NCI-H526 (cell line): Measurements from ENCODE around the gene ZFYVE9.
"Not testable (repeated sequence)": the region's sequence is repeated elsewhere in the genome, so short reads cannot be mapped to it uniquely, and the experiment has no call there.

Experiments used
- DNase-seq, 2 experiments: peaks; one replicate each; lab custom pipeline; 2025; lab: John Stamatoyannopoulos, UW

ZFYVE9 gene, protein sequence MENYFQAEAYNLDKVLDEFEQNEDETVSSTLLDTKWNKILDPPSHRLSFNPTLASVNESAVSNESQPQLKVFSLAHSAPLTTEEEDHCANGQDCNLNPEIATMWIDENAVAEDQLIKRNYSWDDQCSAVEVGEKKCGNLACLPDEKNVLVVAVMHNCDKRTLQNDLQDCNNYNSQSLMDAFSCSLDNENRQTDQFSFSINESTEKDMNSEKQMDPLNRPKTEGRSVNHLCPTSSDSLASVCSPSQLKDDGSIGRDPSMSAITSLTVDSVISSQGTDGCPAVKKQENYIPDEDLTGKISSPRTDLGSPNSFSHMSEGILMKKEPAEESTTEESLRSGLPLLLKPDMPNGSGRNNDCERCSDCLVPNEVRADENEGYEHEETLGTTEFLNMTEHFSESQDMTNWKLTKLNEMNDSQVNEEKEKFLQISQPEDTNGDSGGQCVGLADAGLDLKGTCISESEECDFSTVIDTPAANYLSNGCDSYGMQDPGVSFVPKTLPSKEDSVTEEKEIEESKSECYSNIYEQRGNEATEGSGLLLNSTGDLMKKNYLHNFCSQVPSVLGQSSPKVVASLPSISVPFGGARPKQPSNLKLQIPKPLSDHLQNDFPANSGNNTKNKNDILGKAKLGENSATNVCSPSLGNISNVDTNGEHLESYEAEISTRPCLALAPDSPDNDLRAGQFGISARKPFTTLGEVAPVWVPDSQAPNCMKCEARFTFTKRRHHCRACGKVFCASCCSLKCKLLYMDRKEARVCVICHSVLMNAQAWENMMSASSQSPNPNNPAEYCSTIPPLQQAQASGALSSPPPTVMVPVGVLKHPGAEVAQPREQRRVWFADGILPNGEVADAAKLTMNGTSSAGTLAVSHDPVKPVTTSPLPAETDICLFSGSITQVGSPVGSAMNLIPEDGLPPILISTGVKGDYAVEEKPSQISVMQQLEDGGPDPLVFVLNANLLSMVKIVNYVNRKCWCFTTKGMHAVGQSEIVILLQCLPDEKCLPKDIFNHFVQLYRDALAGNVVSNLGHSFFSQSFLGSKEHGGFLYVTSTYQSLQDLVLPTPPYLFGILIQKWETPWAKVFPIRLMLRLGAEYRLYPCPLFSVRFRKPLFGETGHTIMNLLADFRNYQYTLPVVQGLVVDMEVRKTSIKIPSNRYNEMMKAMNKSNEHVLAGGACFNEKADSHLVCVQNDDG (N-terminal part only)

DNA sequence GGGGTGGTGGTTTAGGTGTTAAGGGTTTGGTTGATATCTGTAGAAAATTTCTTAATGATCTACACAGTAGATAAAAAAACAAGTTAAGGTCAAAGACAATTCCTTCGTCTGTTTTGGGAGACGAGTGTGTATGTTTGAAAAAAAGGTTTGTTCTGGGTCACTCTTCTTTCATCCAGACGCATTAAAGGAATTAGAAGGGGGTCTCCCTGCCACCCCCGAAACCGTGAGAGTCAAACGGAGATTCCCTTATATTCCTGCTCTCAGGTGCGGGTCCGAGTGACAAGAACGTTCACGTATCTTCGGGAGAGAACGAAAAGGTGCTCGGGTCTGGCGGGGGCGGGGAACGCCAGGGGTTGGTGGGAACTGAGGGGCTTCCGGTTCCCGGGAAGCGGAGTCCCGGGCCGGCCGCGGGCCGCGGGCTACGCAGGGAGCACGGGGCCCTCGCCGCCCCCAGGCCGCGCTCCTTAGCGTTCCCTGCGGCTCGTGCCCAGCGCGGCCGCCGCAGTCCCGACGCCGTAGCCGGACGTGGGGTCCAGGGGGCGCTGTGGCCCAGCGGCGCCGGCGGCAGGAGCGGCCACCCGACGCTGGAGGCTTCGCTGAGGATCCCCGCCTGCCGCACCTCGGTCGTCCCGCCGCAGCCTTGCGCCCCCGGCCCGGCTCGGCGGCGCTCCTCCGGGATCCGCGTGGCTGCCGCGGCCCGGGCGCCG is at the start of gene ZFYVE9:
ZFYVE9 (plus strand) TSS at position 577 of the 707 bp plus-strand sequence. CDS start 91,118 bp downstream, outside the sequence.
- peak in 1 of 2 experiments; percentile 93 for DNase-seq

DNA sequence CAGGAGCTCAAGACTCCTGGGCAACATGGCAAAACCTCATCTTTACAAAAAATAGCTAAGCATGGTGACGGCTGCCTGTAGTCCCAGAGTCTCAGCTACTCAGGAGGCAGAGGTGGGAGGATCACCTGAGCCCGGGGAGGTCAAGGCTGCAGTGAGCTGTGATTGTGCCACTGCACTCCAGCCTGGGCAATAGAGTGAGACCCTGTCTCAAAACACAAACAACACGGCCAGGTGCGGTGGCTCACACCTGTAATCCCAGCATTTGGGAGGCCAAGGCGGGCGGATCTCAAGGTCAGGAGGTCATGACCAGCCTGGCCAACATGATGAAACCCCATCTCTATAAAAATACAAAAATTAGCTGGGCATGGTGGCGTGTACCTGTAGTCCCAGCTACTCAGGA is 47.6 kb upstream of the ZFYVE9 start:
- not testable (repeated sequence) for DNase-seq

DNA sequence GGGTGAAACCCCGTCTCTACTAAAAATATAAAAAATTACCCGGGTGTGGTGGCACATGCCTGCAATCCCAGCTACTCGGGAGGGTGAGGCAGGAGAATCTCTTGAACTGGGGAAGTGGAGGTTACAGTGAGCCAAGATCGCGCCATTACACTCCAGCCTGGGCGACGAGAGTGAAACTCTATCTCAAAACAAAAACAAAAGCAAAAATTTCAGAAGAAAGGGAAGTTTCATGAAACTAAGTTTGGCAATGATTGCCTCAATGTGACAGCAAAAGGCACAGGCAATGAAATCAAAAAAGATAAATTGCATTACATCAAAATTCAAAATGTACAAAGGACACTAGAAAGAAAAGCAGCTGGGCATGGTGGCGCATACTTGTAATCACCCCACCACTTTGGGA is 45.7 kb upstream of the ZFYVE9 start:
- DNase-seq, result no peak

DNA sequence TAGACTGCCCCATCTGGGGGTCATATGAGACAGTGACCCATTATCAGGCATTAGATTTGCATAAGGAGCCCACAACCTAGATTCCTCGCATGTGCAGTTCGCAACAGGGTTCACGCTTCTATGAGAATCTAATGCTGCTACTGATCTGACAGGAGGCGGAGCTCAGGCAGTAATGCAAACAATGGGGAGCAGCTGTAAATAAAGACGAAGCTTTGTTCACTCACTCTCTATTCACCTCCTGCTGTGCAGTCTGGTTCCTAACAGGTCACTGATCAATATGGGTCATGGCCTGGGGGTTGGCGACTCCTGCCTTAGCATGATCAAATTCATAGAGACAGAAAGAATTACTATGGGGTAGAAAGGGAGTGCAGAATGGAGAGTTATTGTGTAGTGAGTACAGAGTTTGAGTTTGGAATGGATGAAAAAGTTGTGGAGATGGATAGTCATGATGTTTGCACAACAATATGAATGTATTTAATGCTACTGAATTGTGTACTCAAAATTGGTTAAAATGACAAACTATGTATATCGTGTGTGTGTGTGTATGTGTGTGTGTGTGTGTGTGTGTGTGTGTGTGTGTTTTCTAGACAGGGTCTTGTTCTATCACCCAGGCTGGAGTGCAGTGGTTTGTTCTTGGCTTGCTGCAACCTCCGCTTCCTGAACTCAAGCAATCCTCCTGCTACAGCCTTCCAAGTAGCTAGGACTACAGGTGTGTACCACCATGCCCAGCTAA is 43.6 kb upstream of the ZFYVE9 start:
- peak; percentile 47 to 52 for DNase-seq

DNA sequence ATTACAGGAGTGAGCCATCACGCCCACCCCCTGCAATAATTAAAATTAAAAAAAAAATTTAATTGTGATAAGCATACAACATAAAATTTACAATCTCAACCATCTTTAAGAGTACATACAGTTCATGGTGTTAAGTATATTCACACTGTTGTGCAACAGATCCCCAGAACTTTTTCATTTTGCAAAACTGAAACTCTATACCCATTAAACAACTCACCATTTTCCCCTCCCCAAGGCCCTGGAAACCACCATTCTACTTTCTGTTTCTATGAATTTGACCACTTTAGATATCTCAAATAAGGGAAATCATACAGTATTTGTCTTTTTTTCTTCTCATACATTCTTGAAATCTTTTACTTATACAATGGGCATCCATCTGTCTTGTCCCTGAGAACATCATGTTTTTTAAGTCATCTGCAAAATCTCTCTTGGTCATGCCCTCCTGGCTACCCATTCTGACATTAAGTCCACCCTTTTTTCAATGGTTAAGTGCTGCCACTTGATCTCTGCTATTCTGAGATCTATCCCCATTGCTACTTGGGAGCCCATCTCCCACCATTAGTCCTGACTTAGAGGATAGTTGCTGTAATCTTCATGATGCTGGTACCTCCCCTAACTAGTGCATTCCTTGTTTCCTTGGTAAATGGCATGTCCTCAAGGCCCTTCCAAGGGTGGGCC is 39.4 kb upstream of the ZFYVE9 start:
- DNase-seq, result no peak

DNA sequence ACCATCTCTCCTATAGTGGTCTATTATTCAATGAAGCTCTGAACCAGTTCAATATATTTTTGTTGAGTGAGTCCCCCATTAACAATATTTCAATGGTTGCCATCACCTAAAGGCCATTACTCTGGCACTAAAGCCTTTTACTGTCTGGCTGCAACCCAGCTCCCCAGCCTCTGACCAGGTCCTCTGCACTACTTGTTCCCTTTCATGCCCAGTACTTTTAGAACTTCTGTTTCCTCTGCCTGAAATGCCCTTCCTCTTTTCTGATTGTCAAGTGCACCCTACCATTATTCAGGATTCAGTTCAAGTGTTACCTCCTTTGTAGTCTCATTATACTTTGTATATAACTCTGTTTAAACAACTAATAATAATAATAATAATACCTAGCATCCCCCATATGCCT is 30.4 kb upstream of the ZFYVE9 start:
- no peak for DNase-seq

DNA sequence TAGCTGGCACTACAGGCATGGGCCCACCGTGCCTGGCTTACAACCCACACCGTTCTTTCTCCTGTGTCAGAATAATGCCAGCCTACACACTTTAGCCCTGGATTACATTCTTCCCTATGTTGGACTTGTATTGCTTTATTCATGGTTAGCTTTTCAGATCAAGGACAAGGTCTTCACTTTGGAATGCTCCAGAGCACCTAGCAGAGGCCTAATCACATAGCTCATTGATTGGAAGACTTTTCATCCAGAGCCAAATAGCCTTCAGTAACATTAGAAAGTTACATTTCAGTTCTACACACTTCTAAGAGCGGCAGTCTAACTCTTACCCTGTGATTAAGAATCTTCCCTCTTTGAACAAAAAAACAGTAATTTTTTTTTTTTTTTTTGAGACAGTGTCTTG is 29.4 kb upstream of the ZFYVE9 start:
- no peak for DNase-seq

DNA sequence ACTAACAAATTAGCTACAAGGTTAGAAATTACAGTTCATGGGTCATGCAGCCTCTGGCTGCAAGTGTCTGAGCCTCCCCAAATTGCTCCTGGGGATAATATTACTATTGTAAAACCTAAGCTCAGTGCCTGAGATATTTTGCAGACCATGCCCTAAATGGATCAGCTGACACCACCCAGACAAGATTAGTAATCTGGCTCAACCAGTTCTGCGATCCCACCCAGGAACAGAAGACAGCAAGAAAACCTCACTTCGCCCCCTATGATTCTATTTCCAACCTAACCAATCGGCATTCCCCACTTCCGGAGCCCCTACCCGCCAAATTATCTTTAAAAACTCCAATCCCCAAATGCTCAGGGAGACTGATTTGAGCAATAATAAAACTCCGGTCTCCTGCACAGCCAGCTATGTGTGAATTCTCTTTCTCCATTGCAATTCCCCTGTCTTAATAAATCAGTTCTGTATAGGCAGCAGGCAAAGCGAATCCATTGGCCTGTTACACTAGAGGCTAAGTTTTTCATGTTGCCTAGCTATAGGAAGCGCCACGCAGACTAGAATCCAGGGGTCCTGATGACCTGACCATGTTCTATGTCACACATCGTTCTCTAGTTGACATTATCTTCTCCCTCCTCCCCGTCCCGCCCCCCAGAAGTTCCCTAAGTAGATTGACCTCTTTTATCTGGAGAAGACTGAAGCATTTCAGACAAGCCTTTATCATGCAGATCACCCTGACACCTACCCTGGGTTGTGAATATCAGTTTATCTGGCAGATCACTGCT is 22.4 kb upstream of the ZFYVE9 start:
- DNase-seq, result no peak

DNA sequence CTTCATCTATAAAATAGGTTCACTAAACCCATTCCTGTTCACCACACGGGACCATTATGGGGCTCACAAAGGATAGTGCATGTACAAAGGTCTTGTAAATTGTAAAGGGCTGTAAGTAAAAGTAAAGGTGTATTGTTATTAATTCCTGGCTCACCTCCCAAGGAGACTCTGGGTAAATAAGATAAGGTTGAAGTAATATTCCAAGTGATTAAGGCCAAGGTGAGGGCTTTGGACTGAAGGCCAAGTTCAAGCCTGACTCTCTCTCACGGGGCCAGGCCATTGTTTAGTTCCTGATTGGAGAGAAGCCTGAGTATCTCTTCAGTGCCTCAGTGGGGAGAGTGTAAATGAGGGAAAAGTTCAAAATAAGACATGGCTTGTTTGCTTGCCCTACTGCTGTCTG is 19.5 kb upstream of the ZFYVE9 start:
- no peak for DNase-seq

DNA sequence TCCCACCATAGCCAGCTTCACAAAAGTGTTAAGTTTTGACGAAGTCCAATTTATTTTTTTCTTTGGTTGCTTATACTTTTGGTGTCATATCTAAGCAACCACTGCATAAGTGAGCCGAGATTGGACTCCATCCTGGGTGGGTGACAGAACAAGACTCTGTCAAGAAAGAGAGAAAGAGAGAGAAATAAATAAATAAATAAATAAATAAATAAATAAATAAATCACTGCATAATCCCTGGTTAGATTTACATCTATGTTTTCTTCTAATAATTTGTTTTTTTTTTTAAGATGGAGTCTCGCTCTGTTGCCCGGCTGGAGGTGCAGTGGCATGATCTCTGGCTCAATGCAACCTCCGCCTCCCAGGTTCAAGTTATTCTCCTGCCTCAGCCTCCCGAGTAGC is 18.3 kb upstream of the ZFYVE9 start:
- no peak for DNase-seq

DNA sequence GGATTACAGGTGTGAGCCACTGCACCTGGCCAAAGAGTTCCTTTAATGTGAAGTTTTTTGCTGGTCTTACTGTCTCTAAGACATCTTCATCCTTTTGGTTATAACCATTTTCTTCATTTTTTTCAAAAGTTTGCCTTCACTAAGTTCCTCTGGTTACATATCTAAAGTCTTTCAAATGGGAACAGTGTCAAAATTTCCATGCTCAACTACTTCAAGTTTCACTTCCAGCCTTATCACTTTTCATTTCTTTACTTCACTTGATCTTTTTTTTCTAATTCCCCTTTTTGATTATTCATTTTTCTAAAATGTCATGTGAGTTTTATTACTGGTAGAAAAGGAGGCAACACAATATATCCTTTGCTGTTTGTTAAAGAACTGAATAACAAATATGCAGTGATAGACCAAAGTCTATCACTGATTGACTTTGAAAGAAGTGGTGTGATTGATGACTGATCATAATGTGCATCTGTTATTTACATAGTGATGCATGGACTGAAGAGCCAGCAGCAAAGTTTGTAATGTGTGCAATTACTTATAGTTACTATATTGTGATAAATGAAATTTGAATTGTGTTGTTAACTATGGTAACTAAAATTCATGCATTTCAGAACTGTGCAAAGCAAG is 16.0 kb upstream of the ZFYVE9 start:
- no peak for DNase-seq

DNA sequence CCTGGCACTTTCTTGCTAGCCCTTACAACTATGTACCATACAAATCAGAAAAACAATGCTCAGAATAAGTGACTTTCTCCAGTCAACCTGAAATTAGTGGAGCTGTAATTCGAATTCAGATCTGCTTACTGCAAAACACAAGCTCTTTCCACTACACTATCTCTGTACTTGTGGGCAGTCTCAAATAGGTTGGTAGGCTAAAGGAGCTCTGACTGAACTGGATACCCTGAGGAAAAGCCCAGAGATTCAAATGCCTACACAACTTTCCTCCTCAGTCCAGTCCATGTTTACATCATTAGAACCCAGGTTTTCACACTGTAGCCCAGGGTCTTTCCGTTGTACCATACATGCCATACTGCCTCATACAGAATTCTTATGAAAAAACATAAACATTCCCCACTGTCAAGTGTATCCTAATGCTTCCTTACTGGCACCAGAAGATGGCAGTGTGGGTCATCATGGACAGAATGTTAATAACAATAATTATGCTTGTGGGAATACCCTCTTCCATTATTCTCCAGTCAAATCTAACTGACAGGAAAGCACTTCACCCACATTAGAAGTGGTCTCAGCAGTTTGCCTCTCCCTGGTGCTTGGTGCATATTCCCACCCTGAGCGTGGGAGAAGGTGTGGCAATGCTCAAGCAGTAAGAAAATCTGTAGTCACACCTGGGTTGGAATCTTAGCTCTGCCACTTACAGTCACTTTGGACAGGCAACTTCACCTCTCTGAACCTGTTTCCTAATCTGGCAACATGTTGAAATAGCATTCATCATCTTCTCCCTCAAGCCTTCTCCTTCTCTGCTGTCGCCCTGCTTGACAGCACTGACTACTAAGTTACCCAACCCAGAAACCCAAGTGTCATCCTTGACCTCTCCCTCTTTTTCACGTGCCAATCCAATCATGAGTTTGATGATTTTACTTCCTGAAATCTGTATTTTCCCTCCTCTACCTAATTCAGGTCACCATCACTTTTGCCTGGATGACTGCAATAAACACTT is 14.4 kb upstream of the ZFYVE9 start:
- peak; percentile 64 to 75 for DNase-seq

DNA sequence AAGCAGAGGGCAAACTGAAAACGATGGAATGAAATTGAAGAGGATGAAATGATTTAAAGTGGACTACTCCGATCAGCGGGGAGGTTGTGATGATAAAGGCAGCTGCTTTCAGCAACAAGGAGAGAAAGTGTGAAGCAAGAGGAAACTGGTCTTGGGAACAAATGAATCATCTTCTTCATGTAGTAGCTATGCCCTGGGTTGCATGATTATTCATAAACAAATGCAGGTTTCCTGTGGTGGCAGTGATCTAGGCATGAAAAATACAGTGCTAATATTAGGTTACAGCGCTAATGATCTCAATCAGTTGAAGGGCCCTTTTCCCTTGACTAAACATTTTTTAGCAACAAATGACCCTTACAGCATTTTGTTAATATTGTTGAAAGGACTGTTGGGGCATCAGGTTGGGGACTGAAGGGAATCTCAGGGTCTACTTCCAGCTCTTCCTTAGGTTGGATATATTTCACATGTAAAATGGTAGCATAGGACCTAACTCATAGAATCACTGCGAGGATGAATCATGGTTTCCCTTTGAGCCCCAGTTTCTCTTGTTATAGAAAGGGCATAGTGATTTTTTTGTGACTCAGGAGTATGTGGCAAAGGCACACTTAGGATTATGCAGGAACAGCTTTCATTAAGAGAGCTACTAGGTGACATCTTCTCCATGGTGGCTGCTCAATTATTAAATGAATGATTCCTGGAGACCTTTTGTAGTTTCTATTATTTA is 1.9 kb upstream of the ZFYVE9 start:
- DNase-seq, result no peak

DNA sequence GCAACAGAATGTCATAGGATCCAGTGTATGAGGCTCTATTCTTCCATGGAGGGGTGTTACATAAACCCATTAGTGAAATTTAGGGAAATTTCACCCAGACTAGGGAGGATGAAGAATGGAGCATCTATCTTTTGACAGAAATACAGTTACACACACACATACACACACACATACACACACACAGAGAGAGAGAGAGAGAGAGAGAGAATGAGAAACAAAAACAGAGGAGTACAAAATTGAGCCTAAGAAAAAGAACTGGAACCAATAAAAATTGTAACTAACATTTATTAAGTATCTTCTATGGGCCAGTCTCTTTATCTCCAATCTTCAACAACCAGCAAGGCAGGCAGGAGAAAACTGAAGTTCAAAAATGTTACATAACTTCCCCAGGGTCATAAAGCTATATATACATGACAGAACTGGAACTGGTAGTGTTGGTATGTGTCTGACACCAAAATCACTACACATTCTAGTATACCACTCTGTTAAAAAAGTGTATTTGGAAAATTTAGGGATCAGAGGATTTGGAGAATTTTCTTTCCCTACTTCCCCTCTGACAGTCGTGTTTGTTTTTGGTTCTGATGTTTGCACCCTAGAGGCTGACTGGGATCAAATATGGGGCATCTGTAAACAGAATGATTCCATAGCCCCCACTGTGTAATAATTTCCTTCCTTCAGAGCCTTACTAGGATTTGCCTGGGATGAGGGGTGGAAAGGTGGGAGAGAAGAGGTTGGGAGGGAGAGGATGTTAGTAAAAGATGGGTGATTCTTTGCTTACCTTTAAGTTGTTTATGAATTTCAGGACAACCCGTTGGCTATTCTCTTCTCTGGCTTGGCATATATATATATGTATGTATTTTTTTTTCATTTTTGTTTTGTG is 1.0 kb upstream of the ZFYVE9 start:
- peak; percentile 8 to 49 for DNase-seq

DNA sequence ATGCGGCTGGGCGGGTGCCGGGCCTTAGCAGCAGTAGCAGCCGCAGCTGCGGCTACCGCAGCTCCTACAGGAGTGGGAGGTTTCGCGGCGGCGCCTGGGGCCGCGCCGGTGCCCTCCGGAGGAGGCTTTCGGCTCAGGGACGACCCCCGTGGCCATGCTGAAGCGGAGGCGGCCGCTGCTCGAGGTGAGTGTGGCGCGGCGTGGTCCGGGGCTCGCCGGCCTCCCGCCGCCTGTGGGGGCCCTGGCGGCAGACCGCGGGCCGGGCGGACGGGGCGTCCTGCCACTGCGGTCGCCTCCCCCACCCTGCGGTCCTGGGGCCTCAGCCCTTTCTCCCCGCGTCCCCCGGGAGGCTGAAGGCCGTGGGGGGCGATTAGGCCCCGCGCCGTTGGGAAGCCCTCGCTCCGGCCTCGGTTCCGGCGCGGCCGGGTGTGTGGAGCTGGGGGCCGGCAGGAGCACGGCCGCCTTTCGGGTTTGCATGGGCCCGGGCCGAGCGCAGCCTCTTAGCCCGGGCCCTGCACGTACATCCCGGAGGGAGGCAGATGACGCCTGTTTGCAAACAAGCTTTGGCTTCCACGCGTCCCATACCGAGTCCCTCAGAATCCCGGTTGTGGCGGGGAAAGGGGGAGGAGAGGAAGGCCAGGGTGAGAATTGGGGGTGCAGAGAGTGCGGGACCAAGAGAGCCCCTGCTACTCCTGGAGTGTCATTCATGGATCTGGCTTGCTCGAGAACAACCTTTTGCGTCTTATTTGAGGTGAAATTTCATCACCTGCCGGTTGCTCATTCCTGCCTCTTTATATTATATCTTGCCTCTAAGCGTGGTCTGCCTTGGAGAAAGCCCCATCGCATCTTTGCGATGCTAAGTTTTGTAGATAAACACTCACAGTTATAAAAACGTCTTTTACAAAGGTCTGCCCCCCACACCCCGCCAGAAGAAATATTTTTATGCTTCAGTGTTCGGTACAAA is 613 bp downstream of the ZFYVE9 start:
- peak; percentile 40 to 80 for DNase-seq
